Measurements from ENCODE around the gene C1orf116.

The C1orf116 gene

DNA sequence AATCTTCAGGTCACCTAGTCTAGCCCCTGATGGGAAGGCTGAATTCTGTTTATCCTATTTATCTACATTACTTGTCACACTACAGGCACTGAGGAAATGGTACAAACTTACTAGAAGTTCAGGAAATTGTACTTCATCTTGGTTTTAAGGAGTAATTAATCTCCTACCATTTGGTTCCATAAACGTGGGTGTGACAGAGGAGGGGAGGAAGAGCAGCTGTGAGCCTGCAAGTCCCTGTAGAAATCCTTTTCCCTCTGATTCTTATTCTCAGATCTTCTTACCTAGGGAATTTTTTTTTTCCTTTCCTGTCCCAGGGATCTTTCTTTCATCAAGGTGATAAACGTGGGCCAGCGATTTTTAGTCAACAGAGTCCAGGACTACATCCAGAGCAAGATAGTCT, 34.6 kb upstream of the C1orf116 start (continued):
- no peak for TF ChIP-seq ZFP41 (tag by site-specific recombination; IDR thresholded peaks at IDR 0.05; ENCODE audit: borderline replicate concordance)
- TF ChIP-seq, protein P1, sequence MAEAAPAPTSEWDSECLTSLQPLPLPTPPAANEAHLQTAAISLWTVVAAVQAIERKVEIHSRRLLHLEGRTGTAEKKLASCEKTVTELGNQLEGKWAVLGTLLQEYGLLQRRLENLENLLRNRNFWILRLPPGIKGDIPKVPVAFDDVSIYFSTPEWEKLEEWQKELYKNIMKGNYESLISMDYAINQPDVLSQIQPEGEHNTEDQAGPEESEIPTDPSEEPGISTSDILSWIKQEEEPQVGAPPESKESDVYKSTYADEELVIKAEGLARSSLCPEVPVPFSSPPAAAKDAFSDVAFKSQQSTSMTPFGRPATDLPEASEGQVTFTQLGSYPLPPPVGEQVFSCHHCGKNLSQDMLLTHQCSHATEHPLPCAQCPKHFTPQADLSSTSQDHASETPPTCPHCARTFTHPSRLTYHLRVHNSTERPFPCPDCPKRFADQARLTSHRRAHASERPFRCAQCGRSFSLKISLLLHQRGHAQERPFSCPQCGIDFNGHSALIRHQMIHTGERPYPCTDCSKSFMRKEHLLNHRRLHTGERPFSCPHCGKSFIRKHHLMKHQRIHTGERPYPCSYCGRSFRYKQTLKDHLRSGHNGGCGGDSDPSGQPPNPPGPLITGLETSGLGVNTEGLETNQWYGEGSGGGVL (tag by site-specific recombination; IDR thresholded peaks at IDR 0.05): no peak

DNA sequence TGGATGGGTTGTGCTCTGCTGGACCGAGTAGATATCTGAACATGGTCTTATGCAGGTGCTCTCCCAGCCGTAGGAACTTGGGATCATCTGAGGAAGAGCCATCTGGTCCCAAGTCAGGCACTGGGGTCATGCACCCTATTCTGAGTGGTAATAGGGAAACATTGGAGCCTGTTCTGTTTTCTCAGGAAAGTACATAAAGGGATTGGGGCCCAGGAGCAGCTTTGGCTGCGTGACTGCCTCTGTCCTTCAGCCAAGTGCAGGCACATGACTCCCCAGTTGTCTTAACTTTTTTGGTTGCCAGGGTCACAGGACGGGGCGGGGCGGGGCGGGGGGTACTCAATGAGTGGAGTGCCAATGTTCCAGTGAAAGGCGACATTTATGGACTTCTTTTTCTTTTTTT, 32.0 kb upstream of the C1orf116 start:
- Histone ChIP-seq H3K36me3 (ENCODE audit: control insufficient read depth in 2 of 2, insufficient read depth in 1 of 2, low read length in 2 of 2) (peaks cover 0 to 59% of the 10 kb centered on the region in 2 experiments; a peak in 1 of 3 replicates), H3K4me1 (ENCODE audit: control insufficient read depth, insufficient read depth, low read length) (no peaks in the 10 kb centered on the region), H3K27ac (ENCODE audit: extremely low read depth, low read depth, low read length) (no peak overlapping the region), H3K9me3 (ENCODE audit: control insufficient read depth, insufficient read depth, low read depth, low read length) (no peaks in the 10 kb centered on the region), H3K4me3 (ENCODE audit: low read depth, low read length) (no peak overlapping the region)
- TF ChIP-seq ZNF133 (tag by site-specific recombination; IDR thresholded peaks at IDR 0.05): no peak
- TF ChIP-seq HOXA7 (CRISPR knock-in tag; IDR thresholded peaks at IDR 0.05; ENCODE audit: borderline replicate concordance): no peak
- TF ChIP-seq ZFP37 (tag by site-specific recombination; IDR thresholded peaks at IDR 0.05): no peak
- TF ChIP-seq KLF7 (tag by site-specific recombination; IDR thresholded peaks at IDR 0.05; ENCODE audit: borderline replicate concordance): no peak
- TF ChIP-seq ZNF354C (tag by site-specific recombination; IDR thresholded peaks at IDR 0.05; ENCODE audit: borderline replicate concordance, low read depth): no peak
- TF ChIP-seq ZBTB8A (tag by site-specific recombination; IDR thresholded peaks at IDR 0.05): no peak
- TF ChIP-seq, protein P2, sequence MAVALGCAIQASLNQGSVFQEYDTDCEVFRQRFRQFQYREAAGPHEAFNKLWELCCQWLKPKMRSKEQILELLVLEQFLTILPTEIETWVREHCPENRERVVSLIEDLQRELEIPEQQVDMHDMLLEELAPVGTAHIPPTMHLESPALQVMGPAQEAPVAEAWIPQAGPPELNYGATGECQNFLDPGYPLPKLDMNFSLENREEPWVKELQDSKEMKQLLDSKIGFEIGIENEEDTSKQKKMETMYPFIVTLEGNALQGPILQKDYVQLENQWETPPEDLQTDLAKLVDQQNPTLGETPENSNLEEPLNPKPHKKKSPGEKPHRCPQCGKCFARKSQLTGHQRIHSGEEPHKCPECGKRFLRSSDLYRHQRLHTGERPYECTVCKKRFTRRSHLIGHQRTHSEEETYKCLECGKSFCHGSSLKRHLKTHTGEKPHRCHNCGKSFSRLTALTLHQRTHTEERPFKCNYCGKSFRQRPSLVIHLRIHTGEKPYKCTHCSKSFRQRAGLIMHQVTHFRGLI (tag by site-specific recombination; IDR thresholded peaks at IDR 0.05): no peak
- ChIA-PET CTCF (interaction anchor here (0.7 kb wide), 1 partner anchor 341 kb away, joined by 5 read pairs; no protein-coding TSS in a partner anchor), POLR2A (no interaction called here)

DNA sequence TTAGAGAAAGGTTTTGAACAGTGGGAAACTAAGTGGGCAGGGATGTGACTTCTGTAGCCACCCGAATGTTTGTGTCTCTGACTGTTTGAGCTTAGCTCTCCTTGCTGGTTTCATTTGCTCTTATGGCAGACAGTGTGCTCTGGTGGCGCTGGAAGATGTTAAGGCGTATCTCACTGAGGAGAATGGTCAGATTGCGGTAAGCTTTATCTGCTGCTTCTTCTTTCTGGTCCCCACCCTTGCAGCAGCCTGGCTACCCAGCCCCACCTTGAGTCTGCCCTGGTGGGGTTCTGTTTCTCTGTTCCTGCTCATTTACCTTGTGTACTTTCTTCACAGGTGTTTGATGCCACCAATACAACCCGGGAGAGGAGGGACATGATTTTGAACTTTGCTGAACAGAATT, 30.5 kb upstream of the C1orf116 start:
- no peak overlapping the region for H3K27ac ChIP-seq (ENCODE audit: extremely low read depth, low read depth, low read length)
- no peaks in the 10 kb centered on the region for H3K9me3 ChIP-seq (ENCODE audit: control insufficient read depth, insufficient read depth, low read depth, low read length)
- ChIA-PET CTCF (no interaction called here), POLR2A (no interaction called here)
- H3K4me1 ChIP-seq (ENCODE audit: control insufficient read depth, insufficient read depth, low read length): no peaks in the 10 kb centered on the region
- TF ChIP-seq ZNF777 (tag by site-specific recombination; IDR thresholded peaks at IDR 0.05; ENCODE audit: borderline replicate concordance) (no peak), ZNF785 (tag by site-specific recombination; IDR thresholded peaks at IDR 0.05) (no peak), GLI2 (tag by site-specific recombination; IDR thresholded peaks at IDR 0.05; ENCODE audit: borderline replicate concordance, low read depth) (no peak), ZNF221 (tag by site-specific recombination; IDR thresholded peaks at IDR 0.05; ENCODE audit: borderline replicate concordance) (no peak), ZNF121 (tag by site-specific recombination; IDR thresholded peaks at IDR 0.05) (no peak), ZFHX2 (tag by site-specific recombination; conservative IDR thresholded peaks at IDR 0.05) (no peak), MZF1 (tag by site-specific recombination; IDR thresholded peaks at IDR 0.05; ENCODE audit: borderline replicate concordance) (no peak), REPIN1 (tag by site-specific recombination; IDR thresholded peaks at IDR 0.05; ENCODE audit: low read depth) (no peak)
- TF ChIP-seq, protein P3, sequence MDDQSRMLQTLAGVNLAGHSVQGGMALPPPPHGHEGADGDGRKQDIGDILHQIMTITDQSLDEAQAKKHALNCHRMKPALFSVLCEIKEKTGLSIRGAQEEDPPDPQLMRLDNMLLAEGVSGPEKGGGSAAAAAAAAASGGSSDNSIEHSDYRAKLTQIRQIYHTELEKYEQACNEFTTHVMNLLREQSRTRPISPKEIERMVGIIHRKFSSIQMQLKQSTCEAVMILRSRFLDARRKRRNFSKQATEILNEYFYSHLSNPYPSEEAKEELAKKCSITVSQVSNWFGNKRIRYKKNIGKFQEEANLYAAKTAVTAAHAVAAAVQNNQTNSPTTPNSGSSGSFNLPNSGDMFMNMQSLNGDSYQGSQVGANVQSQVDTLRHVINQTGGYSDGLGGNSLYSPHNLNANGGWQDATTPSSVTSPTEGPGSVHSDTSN (CRISPR knock-in tag; IDR thresholded peaks at IDR 0.05): no peak
- peaks cover 0 to 48% of the 10 kb centered on the region in 2 experiments; a peak in 1 of 3 replicates for H3K36me3 ChIP-seq (ENCODE audit: control insufficient read depth in 2 of 2, insufficient read depth in 1 of 2, low read length in 2 of 2)
- no peak overlapping the region for H3K4me3 ChIP-seq (ENCODE audit: low read depth, low read length)

Data from HEK293 (cell line).